ENCODE results near the gene RYR1. TPM values are rescaled to one million over a fixed set of nuclear protein-coding genes. Genes with fewer than 3 reads are reported as not detected.

The RYR1 gene
- total RNA-seq, 1 experiment from 2014 or later: 34.2 TPM

- H3K9me3 ChIP-seq (ENCODE audit: control insufficient read depth, insufficient read depth, low read depth, low read length): no peaks in the 10 kb centered on the region
- intact Hi-C loops (cut with micrococcal nuclease; ENCODE audit: unreplicated experiment): loop anchor here (5.0 kb wide), 2 partner anchors 75 to 100 kb away; no protein-coding TSS in a partner anchor
- peaks cover 18% of the 10 kb centered on the region for H3K36me3 ChIP-seq (ENCODE audit: control insufficient read depth, insufficient read depth, low read length)
- in situ Hi-C loops (cut with HindIII; ENCODE audit: low pct_unique_long_range_greater_than_20kb, low sequenced_read_pairs): loop anchor here (5.0 kb wide), 1 partner anchor 70 kb away; no protein-coding TSS in a partner anchor
- BruUV-seq (replicated peaks): no TSS peak
- H3K27me3 ChIP-seq (ENCODE audit: control insufficient read depth, insufficient read depth, low read length): no peaks in the 10 kb centered on the region
- ATAC-seq: no peak
- DNase-seq (ENCODE audit: low read depth, low spot score): no peak
- H3K4me1 ChIP-seq (ENCODE audit: control insufficient read depth, insufficient read depth, low read length): peaks cover 16% of the 10 kb centered on the region
- TF ChIP-seq CTCF (IDR thresholded peaks at IDR 0.05) (no peak), TCF7L2 (IDR thresholded peaks at IDR 0.05; ENCODE audit: low read depth, low read length) (no peak), REST (IDR thresholded peaks at IDR 0.05; ENCODE audit: insufficient read depth in 1 of 2, low read depth in 2 of 2, low read length in 1 of 2) (no peak), SIN3A (IDR thresholded peaks at IDR 0.05; ENCODE audit: borderline replicate concordance, insufficient read depth, low read depth, low read length) (no peak), POLR2AphosphoS5 (IDR thresholded peaks at IDR 0.05; ENCODE audit: low read depth, low read length) (no peak)
- H3K4me3 ChIP-seq (ENCODE audit: low read depth in 2 of 2, low read length in 2 of 2): no peak overlapping the region
- POLR2A ChIA-PET: interaction anchor here (0.5 to 1.4 kb wide), 6 partner anchors 21 to 81 kb away, joined by 3 to 6 read pairs (median 3); partner anchors contain the start of gene ACTN4
- CTCF ChIA-PET: interaction anchor here (0.6 to 5.0 kb wide), 2 partner anchors 17 to 59 kb away, joined by 5 to 44 read pairs; no protein-coding TSS in a partner anchor
- H3K27ac ChIP-seq (ENCODE audit: low read length): no peak overlapping the region
These were observed 183.8 kb downstream of the RYR1 start for GRCh38 chr19:38617283-38617763.

GRCh38 chr19:38617764-38618589 lies 184.5 kb downstream of the RYR1 start, which contains the start of gene MAP4K1:
TSS of gene MAP4K1 (minus strand) at chr19:38617953. CDS start at chr19:38617895, 58 bp downstream.
- in situ Hi-C loops (cut with HindIII; ENCODE audit: low pct_unique_long_range_greater_than_20kb, low sequenced_read_pairs): loop anchor here (5.0 kb wide), 1 partner anchor 71 kb away; no protein-coding TSS in a partner anchor
- TSS peak; percentile 97 for BruUV-seq (replicated peaks)
- CTCF ChIA-PET: interaction anchor here (1.1 to 5.0 kb wide), 9 partner anchors 14 to 1687 kb away, joined by 3 to 44 read pairs (median 7); no protein-coding TSS in a partner anchor
- DNase-seq (ENCODE audit: low read depth, low spot score): no peak
- intact Hi-C loops (cut with micrococcal nuclease; ENCODE audit: unreplicated experiment): loop anchor here (5.0 kb wide), 2 partner anchors 76 to 101 kb away; no protein-coding TSS in a partner anchor
- peak; percentile 19 for ATAC-seq
- POLR2A ChIA-PET: interaction anchor here (0.5 to 2.0 kb wide), 19 partner anchors 13 to 1708 kb away, joined by 3 to 10 read pairs (median 4); partner anchors contain the start of gene ACTN4
- H3K27me3 ChIP-seq (ENCODE audit: control insufficient read depth, insufficient read depth, low read length): no peaks in the 10 kb centered on the region
- peak within 1 kb of the TSS; percentile 47 to 85 for H3K4me3 ChIP-seq (ENCODE audit: low read depth in 2 of 2, low read length in 2 of 2)
- H3K27ac ChIP-seq (ENCODE audit: low read length): peak within 1 kb of the TSS; percentile 96
- H3K36me3 ChIP-seq (ENCODE audit: control insufficient read depth, insufficient read depth, low read length): peaks cover 21% of the 10 kb centered on the region
- no peaks in the 10 kb centered on the region for H3K9me3 ChIP-seq (ENCODE audit: control insufficient read depth, insufficient read depth, low read depth, low read length)
- no peak for TF ChIP-seq SIN3A (IDR thresholded peaks at IDR 0.05; ENCODE audit: borderline replicate concordance, insufficient read depth, low read depth, low read length)
- no peak for TF ChIP-seq CTCF (IDR thresholded peaks at IDR 0.05)
- no peak for TF ChIP-seq POLR2AphosphoS5 (IDR thresholded peaks at IDR 0.05; ENCODE audit: low read depth, low read length)
- TF ChIP-seq TCF7L2 (IDR thresholded peaks at IDR 0.05; ENCODE audit: low read depth, low read length): no peak
- no peak for TF ChIP-seq REST (IDR thresholded peaks at IDR 0.05; ENCODE audit: insufficient read depth in 1 of 2, low read depth in 2 of 2, low read length in 1 of 2)
- peaks cover 16% of the 10 kb centered on the region for H3K4me1 ChIP-seq (ENCODE audit: control insufficient read depth, insufficient read depth, low read length)
